ENCODE data around the gene IP6K3.

DNA sequence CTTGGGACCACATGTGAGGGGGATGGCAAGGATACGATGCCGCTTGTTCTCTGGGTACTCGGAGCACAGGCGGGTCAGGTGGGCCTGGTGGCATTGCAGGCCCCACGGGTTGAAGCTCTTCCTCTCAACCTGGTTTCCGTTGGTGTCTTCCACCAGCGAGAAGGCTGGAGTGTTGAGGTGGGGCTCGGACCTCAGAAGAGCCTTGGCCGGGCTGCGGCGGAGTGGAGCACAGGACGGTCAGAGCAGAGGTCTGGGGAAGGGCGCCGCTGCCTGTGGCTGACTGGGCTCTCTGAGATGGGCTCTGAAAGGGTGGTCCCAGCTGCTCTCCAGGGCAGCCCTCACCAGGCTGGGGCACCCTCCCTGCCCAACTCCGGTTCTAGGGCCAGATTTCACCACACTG, 20.0 kb downstream of the IP6K3 start:
- TF ChIP-seq, protein P1, sequence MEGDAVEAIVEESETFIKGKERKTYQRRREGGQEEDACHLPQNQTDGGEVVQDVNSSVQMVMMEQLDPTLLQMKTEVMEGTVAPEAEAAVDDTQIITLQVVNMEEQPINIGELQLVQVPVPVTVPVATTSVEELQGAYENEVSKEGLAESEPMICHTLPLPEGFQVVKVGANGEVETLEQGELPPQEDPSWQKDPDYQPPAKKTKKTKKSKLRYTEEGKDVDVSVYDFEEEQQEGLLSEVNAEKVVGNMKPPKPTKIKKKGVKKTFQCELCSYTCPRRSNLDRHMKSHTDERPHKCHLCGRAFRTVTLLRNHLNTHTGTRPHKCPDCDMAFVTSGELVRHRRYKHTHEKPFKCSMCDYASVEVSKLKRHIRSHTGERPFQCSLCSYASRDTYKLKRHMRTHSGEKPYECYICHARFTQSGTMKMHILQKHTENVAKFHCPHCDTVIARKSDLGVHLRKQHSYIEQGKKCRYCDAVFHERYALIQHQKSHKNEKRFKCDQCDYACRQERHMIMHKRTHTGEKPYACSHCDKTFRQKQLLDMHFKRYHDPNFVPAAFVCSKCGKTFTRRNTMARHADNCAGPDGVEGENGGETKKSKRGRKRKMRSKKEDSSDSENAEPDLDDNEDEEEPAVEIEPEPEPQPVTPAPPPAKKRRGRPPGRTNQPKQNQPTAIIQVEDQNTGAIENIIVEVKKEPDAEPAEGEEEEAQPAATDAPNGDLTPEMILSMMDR (IDR thresholded peaks at IDR 0.05; ENCODE audit: insufficient read depth, low read length): no peak
- TF ChIP-seq GABPA (IDR thresholded peaks at IDR 0.05; ENCODE audit: low read depth): no peak
- TF ChIP-seq POLR2AphosphoS5 (IDR thresholded peaks at IDR 0.05; ENCODE audit: low read depth): no peak
- TF ChIP-seq, protein P2, sequence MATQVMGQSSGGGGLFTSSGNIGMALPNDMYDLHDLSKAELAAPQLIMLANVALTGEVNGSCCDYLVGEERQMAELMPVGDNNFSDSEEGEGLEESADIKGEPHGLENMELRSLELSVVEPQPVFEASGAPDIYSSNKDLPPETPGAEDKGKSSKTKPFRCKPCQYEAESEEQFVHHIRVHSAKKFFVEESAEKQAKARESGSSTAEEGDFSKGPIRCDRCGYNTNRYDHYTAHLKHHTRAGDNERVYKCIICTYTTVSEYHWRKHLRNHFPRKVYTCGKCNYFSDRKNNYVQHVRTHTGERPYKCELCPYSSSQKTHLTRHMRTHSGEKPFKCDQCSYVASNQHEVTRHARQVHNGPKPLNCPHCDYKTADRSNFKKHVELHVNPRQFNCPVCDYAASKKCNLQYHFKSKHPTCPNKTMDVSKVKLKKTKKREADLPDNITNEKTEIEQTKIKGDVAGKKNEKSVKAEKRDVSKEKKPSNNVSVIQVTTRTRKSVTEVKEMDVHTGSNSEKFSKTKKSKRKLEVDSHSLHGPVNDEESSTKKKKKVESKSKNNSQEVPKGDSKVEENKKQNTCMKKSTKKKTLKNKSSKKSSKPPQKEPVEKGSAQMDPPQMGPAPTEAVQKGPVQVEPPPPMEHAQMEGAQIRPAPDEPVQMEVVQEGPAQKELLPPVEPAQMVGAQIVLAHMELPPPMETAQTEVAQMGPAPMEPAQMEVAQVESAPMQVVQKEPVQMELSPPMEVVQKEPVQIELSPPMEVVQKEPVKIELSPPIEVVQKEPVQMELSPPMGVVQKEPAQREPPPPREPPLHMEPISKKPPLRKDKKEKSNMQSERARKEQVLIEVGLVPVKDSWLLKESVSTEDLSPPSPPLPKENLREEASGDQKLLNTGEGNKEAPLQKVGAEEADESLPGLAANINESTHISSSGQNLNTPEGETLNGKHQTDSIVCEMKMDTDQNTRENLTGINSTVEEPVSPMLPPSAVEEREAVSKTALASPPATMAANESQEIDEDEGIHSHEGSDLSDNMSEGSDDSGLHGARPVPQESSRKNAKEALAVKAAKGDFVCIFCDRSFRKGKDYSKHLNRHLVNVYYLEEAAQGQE (IDR thresholded peaks at IDR 0.05; ENCODE audit: insufficient replicate concordance, low read depth): no peak
- no peak for TF ChIP-seq SPI1 (IDR thresholded peaks at IDR 0.05; ENCODE audit: borderline replicate concordance, low read depth)

Data from HL-60 (cell line).